ENCODE measurements around the gene IPO11. TPM values are rescaled to one million over a fixed set of nuclear protein-coding genes. Genes with fewer than 3 reads are reported as not detected.

IPO11 gene
- total and polyA plus RNA-seq, 2 of the 13 experiments (the other 11 are each of a cell fraction or from before 2014, with no cell fraction given), result 13.9 to 24.4 TPM

DNA sequence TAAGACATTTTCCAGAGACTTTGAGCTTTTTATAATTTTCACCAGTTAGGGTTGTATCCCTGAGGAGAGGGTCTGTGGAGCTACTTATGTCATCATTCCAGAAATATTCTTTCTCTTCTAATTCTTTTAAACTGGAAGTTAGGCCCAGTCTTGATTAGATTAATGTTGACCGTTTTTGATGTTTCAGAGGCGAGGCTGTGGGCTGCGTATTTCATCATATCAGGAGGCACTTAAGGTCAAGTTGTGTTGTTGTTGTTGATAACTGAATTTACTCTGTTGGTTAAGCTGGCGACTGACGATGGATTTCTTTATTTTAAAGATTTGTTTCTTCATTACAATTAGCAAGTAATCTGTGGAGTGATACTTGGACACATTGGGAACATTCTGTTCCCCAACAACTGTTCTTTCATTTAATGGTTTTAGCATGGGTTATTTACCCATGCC is 20.1 kb downstream of the IPO11 start (continued):
- no peak for TF ChIP-seq ZHX1 (CRISPR knock-in tag; IDR thresholded peaks at IDR 0.05; ENCODE audit: low read depth)
- TF ChIP-seq PLSCR1 (CRISPR knock-in tag; IDR thresholded peaks at IDR 0.05; ENCODE audit: borderline replicate concordance), result no peak
- no peak for TF ChIP-seq ZNF678 (CRISPR knock-in tag; IDR thresholded peaks at IDR 0.05)

DNA sequence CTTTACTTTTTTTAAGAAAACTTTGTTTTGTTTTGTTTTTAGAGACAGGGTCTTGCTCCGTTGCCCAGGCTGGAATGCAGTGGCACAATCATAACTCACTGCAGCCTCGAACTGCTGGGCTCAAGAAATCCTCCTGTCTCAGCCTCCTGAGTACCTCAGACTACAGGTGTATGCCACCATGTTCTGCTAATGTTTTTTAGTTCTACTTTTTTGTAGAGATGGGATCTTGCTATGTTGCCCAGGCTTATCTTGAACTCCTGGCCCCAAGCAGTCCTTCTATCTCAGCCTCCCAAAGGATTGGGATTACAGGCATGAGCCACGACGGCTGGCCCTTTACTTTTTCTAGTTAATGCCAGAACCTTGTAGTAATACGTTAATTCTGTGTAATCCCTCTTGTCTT is 36.0 kb downstream of the IPO11 start:
- WGBS (ENCODE audit: low lambda C conversion rate), result 96% methylated on average over 5 of the region's 5 CpGs
- CTCF ChIA-PET (ENCODE audit: low intra/inter-chr PET ratio, low total read pairs), result no interaction called here
- POLR2A ChIA-PET, result no interaction called here
- peaks cover 8 to 33% of the 10 kb centered on the region in 2 experiments for H3K36me3 ChIP-seq (replicated peaks in 1 of 2; ENCODE audit: control insufficient read depth in 1 of 2, insufficient read depth in 2 of 2, low read length in 2 of 2)
- H4K20me1 ChIP-seq (ENCODE audit: insufficient read depth, low read length), result peaks cover 2% of the 10 kb centered on the region; the same call in 1 of the 2 replicates
- H3K4me3 ChIP-seq (replicated peaks in 1 of 3; ENCODE audit: insufficient read depth in 1 of 3, low read depth in 2 of 3, low read length in 3 of 3), result no peak overlapping the region
- H3K4me2 ChIP-seq (ENCODE audit: low read depth, low read length), result no peak overlapping the region
- no peak overlapping the region for H2AFZ ChIP-seq (ENCODE audit: low read length)
- no peak overlapping the region for H3K27ac ChIP-seq (ENCODE audit: extremely low read length, insufficient read depth, low read length)
- H3K79me2 ChIP-seq (ENCODE audit: insufficient read depth, low read length), result peaks cover 4% of the 10 kb centered on the region
- no TSS peak for BruUV-seq (replicated peaks)
- H3K27me3 ChIP-seq (ENCODE audit: control insufficient read depth in 1 of 2, insufficient read depth in 2 of 2, low read length in 2 of 2), result no peaks in the 10 kb centered on the region
- no peak for DNase-seq (ENCODE audit: low spot score)
- no peak for ATAC-seq
- TF ChIP-seq ZNF121 (CRISPR knock-in tag; IDR thresholded peaks at IDR 0.05), result peak; percentile 73; the same call in 1 of the 2 replicates
- TF ChIP-seq ATAD3A (CRISPR knock-in tag; IDR thresholded peaks at IDR 0.05), result no peak
- no peak for FAIRE-seq
- intact Hi-C loops (cut with micrococcal nuclease; ENCODE audit: unreplicated experiment), result loop anchor here (10.0 kb wide), 1 partner anchor 1516 kb away; the partner anchor contains the start of gene HTR1A
- no peaks in the 10 kb centered on the region for H3K4me1 ChIP-seq (ENCODE audit: insufficient read depth, low read length)
- H3K9ac ChIP-seq (ENCODE audit: insufficient read depth, low read depth, low read length), result no peak overlapping the region
- in situ Hi-C loops (cut with HindIII; ENCODE audit: extremely low pct_ligation_motif_present, low pct_unique_long_range_greater_than_20kb), result no loop called here
- no peaks in the 10 kb centered on the region for H3K9me3 ChIP-seq (ENCODE audit: low read length)

All from HepG2 (cell line).